HL-60 (cell line): ENCODE measurements around the gene CD99L2.

Experiments used
- DNase-seq, 2 experiments: peaks; one replicate each; pipeline ENCODE4 v3.0.0-alpha.2; 2010 to 2020; ENCODE audit warnings: low read depth in 1 of 2, low spot score in 1 of 2
- H3K27ac ChIP-seq: fragments of 250-450 bp; sonication (Bioruptor Pico); replicated peaks from 2 replicates; pipeline ENCODE4 v1.5.1; 2020; ENCODE audit warnings: mild to moderate bottlenecking, moderate library complexity
- H3K27me3 ChIP-seq: fragments of 250-450 bp; sonication (Bioruptor Pico); 2 replicates; pipeline ENCODE4 v1.5.1; 2021; ENCODE audit warnings: mild to moderate bottlenecking, moderate library complexity; ENCODE audit not compliant: insufficient read depth, poor library complexity, severe bottlenecking
- H3K4me3 ChIP-seq: replicated peaks from 2 replicates; pipeline ENCODE4 v1.5.1; 2011; ENCODE audit warnings: mild to moderate bottlenecking, control low read depth, low read length; ENCODE audit not compliant: insufficient read depth
- GABPA ChIP-seq: IDR thresholded peaks from 2 replicates; pipeline ENCODE4 v1.6.1; 2012; ENCODE audit warnings: low read depth
- POLR2AphosphoS5 ChIP-seq: IDR thresholded peaks from 2 replicates; pipeline ENCODE4 v1.6.1; 2012; ENCODE audit warnings: low read depth
- SPI1 ChIP-seq: IDR thresholded peaks from 2 replicates; pipeline ENCODE4 v1.6.1; 2012; ENCODE audit warnings: low read depth, mild to moderate bottlenecking, borderline replicate concordance
- TF ChIP-seq, protein P1 (sequence below): IDR thresholded peaks from 2 replicates; pipeline ENCODE4 v1.6.1; 2012; ENCODE audit warnings: low read depth; ENCODE audit not compliant: insufficient replicate concordance
- TF ChIP-seq, protein P2 (sequence below): IDR thresholded peaks from one replicate; pipeline ENCODE4 v1.5.1; 2011; ENCODE audit warnings: low read length, control low read depth, inconsistent platforms; ENCODE audit not compliant: insufficient read depth

CD99L2 gene

DNA sequence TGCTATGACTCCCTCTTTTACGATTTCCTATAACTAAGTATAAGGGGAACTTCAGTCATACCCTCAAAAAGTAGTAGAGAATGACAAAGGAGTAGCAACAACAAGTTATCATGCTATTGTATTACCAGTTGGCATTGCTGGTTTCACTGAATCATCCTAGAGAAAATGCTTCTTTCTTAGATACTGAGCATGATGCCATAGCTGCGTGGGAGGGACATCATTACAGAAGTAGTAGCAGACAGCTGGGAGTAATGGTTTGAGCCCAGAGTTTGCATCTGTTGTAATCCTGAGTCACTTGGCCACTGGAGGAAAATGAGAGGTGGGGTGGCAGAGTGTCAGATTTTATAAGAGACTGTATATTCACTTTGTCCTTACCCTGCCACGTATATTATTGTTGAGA is 166.7 kb downstream of the CD99L2 start:
- no peak overlapping the region for H3K4me3 ChIP-seq
- no peak overlapping the region for H3K27ac ChIP-seq
- peak; percentile 34 to 52 for DNase-seq
- no peaks in the 10 kb centered on the region for H3K27me3 ChIP-seq
- TF ChIP-seq SPI1 (no peak), GABPA (no peak), POLR2AphosphoS5 (no peak)
- TF ChIP-seq, protein P1, sequence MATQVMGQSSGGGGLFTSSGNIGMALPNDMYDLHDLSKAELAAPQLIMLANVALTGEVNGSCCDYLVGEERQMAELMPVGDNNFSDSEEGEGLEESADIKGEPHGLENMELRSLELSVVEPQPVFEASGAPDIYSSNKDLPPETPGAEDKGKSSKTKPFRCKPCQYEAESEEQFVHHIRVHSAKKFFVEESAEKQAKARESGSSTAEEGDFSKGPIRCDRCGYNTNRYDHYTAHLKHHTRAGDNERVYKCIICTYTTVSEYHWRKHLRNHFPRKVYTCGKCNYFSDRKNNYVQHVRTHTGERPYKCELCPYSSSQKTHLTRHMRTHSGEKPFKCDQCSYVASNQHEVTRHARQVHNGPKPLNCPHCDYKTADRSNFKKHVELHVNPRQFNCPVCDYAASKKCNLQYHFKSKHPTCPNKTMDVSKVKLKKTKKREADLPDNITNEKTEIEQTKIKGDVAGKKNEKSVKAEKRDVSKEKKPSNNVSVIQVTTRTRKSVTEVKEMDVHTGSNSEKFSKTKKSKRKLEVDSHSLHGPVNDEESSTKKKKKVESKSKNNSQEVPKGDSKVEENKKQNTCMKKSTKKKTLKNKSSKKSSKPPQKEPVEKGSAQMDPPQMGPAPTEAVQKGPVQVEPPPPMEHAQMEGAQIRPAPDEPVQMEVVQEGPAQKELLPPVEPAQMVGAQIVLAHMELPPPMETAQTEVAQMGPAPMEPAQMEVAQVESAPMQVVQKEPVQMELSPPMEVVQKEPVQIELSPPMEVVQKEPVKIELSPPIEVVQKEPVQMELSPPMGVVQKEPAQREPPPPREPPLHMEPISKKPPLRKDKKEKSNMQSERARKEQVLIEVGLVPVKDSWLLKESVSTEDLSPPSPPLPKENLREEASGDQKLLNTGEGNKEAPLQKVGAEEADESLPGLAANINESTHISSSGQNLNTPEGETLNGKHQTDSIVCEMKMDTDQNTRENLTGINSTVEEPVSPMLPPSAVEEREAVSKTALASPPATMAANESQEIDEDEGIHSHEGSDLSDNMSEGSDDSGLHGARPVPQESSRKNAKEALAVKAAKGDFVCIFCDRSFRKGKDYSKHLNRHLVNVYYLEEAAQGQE: no peak
- TF ChIP-seq, protein P2, sequence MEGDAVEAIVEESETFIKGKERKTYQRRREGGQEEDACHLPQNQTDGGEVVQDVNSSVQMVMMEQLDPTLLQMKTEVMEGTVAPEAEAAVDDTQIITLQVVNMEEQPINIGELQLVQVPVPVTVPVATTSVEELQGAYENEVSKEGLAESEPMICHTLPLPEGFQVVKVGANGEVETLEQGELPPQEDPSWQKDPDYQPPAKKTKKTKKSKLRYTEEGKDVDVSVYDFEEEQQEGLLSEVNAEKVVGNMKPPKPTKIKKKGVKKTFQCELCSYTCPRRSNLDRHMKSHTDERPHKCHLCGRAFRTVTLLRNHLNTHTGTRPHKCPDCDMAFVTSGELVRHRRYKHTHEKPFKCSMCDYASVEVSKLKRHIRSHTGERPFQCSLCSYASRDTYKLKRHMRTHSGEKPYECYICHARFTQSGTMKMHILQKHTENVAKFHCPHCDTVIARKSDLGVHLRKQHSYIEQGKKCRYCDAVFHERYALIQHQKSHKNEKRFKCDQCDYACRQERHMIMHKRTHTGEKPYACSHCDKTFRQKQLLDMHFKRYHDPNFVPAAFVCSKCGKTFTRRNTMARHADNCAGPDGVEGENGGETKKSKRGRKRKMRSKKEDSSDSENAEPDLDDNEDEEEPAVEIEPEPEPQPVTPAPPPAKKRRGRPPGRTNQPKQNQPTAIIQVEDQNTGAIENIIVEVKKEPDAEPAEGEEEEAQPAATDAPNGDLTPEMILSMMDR: no peak

DNA sequence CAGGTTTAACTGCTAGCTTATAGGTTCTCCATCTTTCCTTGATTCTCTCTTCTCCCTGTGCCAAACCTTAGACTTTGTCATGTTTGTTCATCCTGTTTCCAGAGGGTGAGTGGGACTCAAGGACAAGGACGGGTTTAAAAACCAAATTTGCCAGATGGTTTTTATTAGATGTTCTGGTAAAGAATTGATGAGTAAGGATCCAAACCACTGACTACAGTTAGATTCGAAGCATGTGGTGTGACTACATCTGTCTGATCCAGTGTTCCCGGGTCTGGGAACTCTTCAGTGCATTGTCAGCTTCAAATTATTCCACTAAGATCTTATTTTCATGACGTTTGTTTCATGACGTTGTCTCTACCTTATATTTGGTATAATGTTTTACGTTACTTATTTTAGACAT is 167.7 kb downstream of the CD99L2 start:
- Histone ChIP-seq H3K4me3 (no peak overlapping the region), H3K27ac (no peak overlapping the region), H3K27me3 (no peaks in the 10 kb centered on the region)
- TF ChIP-seq, protein P1: no peak
- no peak for TF ChIP-seq SPI1
- TF ChIP-seq, protein P2: no peak
- TF ChIP-seq POLR2AphosphoS5: no peak
- TF ChIP-seq GABPA: no peak
- no peak for DNase-seq

DNA sequence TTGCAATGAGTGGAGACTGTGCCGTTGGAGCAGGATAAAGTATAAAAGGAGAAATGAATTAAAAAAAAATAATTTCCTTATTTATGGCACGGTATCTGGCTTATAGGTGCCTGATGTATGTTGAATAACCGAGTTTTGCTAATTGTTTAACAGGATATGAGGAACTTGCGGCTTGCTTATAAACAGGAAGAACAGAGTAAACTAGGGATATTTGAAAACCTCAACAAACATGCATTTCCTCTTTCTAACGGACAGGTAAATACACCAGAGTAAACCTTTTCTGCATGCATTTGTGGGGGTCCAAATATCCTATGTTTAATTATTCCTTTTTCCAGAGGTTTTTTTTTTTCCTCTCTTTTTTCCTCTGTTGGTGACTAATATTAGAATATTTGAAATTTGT is 168.5 kb downstream of the CD99L2 start:
- Histone ChIP-seq H3K27me3 (no peaks in the 10 kb centered on the region), H3K27ac (no peak overlapping the region; the same call in 1 of the 2 replicates), H3K4me3 (no peak overlapping the region)
- DNase-seq: no peak
- TF ChIP-seq POLR2AphosphoS5 (no peak), SPI1 (peak; percentile 71)

DNA sequence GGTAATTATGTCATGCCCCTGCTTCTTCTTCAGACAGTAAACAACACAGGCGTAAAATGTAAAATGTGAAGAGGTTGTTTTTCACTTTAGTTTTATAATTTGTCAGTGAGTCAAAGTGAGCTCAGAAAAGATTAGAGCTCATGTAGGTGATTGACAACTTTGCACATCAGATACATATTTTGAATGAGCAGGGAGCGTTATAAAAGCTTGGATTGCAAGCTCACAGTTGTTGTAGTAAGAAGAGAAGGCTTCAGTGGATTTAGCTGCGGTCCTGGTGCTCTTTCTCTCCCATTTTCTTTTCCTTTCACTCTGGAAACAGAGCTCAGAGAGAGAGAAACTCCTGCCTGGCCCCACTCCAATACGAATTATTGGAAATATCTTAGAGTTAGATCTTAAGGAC is 178.8 kb downstream of the CD99L2 start:
- Histone ChIP-seq H3K4me3 (no peak overlapping the region), H3K27ac (no peak overlapping the region), H3K27me3 (no peaks in the 10 kb centered on the region)
- TF ChIP-seq, protein P1: no peak
- TF ChIP-seq SPI1 (no peak), GABPA (no peak), POLR2AphosphoS5 (no peak)
- TF ChIP-seq, protein P2: no peak
- no peak for DNase-seq
